ENCODE results near the gene CAMK2G. TPM values are rescaled to one million over a fixed set of nuclear protein-coding genes. Genes with fewer than 3 reads are reported as not detected.

Gene CAMK2G
- total RNA-seq, 1 donor from 2014 or later: 20.8 TPM

DNA sequence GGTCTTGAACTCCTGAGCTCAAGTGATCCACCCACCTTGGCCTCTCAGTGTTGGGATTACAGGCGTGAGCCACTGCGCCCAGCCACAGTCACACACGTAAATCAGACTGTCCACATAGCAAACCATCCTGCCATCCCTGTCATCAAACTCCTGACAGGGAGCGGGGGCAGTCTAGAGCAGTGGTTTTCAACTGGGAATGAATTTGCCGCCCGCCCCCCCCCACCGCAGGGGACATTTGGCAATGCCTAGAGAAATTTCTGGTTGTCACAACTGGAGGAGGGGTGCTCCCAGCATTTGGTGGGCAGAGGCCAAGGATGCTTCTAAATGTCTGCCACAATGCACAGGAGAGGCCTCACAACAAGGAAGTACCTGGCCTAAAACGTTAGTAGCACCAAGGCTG, 24.1 kb downstream of the CAMK2G start:
- Mint-ChIP-seq H3K9me3 (ENCODE audit: low read depth) (no peaks in the 10 kb centered on the region), H3K4me3 (ENCODE audit: low read depth) (no peak overlapping the region), H3K27ac (no peak overlapping the region), H3K4me1 (ENCODE audit: low read depth) (peaks cover 2% of the 10 kb centered on the region), H3K36me3 (ENCODE audit: insufficient read depth) (peaks cover 20% of the 10 kb centered on the region), H3K27me3 (no peaks in the 10 kb centered on the region)
- DNase-seq (ENCODE audit: low spot score, unreplicated experiment): no peak
- TF ChIP-seq, protein P1, sequence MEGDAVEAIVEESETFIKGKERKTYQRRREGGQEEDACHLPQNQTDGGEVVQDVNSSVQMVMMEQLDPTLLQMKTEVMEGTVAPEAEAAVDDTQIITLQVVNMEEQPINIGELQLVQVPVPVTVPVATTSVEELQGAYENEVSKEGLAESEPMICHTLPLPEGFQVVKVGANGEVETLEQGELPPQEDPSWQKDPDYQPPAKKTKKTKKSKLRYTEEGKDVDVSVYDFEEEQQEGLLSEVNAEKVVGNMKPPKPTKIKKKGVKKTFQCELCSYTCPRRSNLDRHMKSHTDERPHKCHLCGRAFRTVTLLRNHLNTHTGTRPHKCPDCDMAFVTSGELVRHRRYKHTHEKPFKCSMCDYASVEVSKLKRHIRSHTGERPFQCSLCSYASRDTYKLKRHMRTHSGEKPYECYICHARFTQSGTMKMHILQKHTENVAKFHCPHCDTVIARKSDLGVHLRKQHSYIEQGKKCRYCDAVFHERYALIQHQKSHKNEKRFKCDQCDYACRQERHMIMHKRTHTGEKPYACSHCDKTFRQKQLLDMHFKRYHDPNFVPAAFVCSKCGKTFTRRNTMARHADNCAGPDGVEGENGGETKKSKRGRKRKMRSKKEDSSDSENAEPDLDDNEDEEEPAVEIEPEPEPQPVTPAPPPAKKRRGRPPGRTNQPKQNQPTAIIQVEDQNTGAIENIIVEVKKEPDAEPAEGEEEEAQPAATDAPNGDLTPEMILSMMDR (IDR thresholded peaks at IDR 0.05; ENCODE audit: unreplicated experiment): no peak

DNA sequence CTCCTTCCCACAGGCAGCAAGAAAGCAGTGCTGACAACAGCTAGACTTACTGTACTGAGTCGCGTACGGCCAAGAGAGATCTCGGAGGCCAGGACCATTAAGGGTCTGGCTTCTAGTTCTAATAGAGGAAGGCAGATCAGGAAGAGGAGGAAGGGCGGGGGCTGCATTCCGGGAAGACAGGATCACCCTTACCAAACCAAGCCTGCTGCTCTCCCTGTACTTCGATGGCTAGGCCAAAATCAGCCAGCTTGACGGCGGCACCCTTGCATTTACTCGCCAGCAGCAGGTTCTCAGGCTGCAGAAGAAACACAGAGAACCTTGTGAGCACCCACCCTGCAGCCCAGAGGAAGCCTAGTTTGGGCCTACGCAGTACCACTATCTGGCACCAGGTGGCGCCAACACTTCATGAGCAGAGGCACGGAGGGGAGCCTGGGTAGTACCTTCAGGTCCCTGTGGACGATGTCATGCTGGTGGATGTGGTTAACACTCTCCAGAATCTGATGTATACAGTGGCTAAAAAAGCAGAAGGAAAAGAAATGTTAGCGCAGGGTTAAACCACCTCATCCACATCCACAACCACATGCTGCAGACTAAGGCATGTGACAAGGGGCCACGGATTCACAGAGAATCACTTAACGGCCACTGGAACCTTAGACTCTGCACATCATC, 25.4 kb downstream of the CAMK2G start:
- Mint-ChIP-seq H3K9me3 (ENCODE audit: low read depth) (no peaks in the 10 kb centered on the region), H3K27ac (peak overlapping the region; percentile 31), H3K36me3 (ENCODE audit: insufficient read depth) (peaks cover 23% of the 10 kb centered on the region), H3K27me3 (no peaks in the 10 kb centered on the region), H3K4me1 (ENCODE audit: low read depth) (no peaks in the 10 kb centered on the region), H3K4me3 (ENCODE audit: low read depth) (no peak overlapping the region)
- peak; percentile 82 for DNase-seq (ENCODE audit: low spot score, unreplicated experiment)
- TF ChIP-seq, protein P1 (IDR thresholded peaks at IDR 0.05; ENCODE audit: unreplicated experiment): peak; percentile 98

DNA sequence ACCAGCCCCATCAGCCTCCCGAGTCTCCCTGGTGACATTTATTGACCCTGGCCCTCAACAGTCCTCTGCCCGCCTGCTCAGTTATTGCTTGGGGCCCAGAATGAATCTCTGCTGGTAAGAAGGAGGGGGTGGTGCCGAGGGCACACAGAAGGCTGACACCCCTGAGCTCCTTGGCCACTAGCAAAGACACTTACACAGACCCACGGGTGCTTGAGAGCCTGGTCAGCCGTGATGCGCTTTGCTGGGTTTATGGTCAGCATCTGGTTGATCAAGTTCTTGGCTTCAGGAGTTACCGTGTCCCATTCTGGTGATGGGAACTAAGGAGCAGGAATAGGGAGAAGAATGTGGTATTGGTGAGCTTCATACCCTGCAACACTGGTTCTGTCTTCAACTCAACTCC, 27.3 kb downstream of the CAMK2G start:
- H3K27ac Mint-ChIP-seq: no peak overlapping the region
- peaks cover 20% of the 10 kb centered on the region for H3K36me3 Mint-ChIP-seq (ENCODE audit: insufficient read depth)
- no peaks in the 10 kb centered on the region for H3K4me1 Mint-ChIP-seq (ENCODE audit: low read depth)
- no peaks in the 10 kb centered on the region for H3K27me3 Mint-ChIP-seq
- H3K4me3 Mint-ChIP-seq (ENCODE audit: low read depth): no peak overlapping the region
- no peak for DNase-seq (ENCODE audit: low spot score, unreplicated experiment)
- H3K9me3 Mint-ChIP-seq (ENCODE audit: low read depth): no peaks in the 10 kb centered on the region
- TF ChIP-seq, protein P1 (IDR thresholded peaks at IDR 0.05; ENCODE audit: unreplicated experiment): no peak

DNA sequence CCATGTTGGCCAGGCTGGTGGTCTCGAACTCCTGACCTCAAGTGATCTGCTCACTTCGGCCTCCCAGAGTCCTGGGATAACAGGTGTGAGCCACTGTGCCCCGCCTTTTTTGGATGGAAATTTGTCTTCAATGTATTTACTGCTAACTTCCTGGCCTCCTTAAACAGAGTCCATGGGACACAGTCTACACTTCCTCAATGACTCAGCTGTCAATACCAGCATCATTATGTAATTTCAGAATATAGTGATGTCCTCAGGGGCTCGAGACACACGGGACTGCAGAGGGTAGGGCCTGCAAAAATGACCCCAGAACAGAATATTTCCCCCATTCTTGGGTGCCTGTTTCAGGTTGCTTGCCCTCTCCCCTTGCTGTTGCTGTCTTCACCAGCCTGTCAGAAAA, 31.1 kb downstream of the CAMK2G start:
- H3K36me3 Mint-ChIP-seq (ENCODE audit: insufficient read depth): peaks cover 20% of the 10 kb centered on the region

DNA sequence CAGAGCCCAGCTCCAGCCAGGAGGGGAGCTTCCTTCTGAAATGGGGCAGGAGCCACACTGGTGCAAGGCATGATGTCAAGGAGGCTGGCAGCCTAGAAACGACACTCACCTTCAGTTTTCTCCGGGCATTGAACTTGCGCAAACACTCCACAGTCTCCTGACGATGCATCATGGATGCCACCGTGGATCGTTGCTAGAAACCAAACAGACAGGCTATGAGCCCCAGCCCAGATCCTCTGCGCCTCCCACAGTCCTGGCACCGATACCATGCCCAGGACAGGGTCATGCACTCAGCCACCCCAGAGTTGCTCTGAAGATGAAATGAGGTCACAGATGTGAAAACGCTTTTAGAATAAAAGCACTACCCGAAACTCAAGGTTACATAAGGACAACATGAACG, 32.0 kb downstream of the CAMK2G start:
- Mint-ChIP-seq H3K4me1 (ENCODE audit: low read depth) (no peaks in the 10 kb centered on the region), H3K4me3 (ENCODE audit: low read depth) (no peak overlapping the region), H3K27me3 (no peaks in the 10 kb centered on the region), H3K36me3 (ENCODE audit: insufficient read depth) (peaks cover 20% of the 10 kb centered on the region), H3K9me3 (ENCODE audit: low read depth) (no peaks in the 10 kb centered on the region), H3K27ac (no peak overlapping the region)
- TF ChIP-seq, protein P1 (IDR thresholded peaks at IDR 0.05; ENCODE audit: unreplicated experiment): no peak
- DNase-seq (ENCODE audit: low spot score, unreplicated experiment): no peak

More for the DNA sequence above, 31.1 kb downstream of the CAMK2G start:
- H3K4me3 Mint-ChIP-seq (ENCODE audit: low read depth): no peak overlapping the region
- H3K27ac Mint-ChIP-seq: peak overlapping the region; percentile 27
- TF ChIP-seq, protein P1 (IDR thresholded peaks at IDR 0.05; ENCODE audit: unreplicated experiment): no peak
- H3K27me3 Mint-ChIP-seq: no peaks in the 10 kb centered on the region
- DNase-seq (ENCODE audit: low spot score, unreplicated experiment): no peak
- H3K4me1 Mint-ChIP-seq (ENCODE audit: low read depth): no peaks in the 10 kb centered on the region
- H3K9me3 Mint-ChIP-seq (ENCODE audit: low read depth): no peaks in the 10 kb centered on the region

All from progenitor cell of endocrine pancreas (in vitro differentiated cells).